Neural crest cell (in vitro differentiated cells): ENCODE results near the gene DHRS1. TPM values are rescaled to one million over a fixed set of nuclear protein-coding genes. Genes with fewer than 3 reads are reported as not detected.

Experiments used
- DNase-seq: peaks from one replicate; pipeline ENCODE4 v3.0.0; 2021; ENCODE audit warnings: low read depth, mixed read lengths, low spot score
- H3K27ac Mint-ChIP-seq: one replicate; pipeline ENCODE4 v1.8.0; 2021; ENCODE audit warnings: mild to moderate bottlenecking, mixed read lengths; ENCODE audit not compliant: unreplicated experiment
- H3K27me3 Mint-ChIP-seq: 2 replicates; pipeline ENCODE4 v1.8.0; 2021; ENCODE audit warnings: low read depth, mild to moderate bottlenecking, mixed read lengths
- H3K36me3 Mint-ChIP-seq: 2 replicates; pipeline ENCODE4 v1.8.0; 2021; ENCODE audit warnings: low read depth, mild to moderate bottlenecking, mixed read lengths
- H3K4me1 Mint-ChIP-seq: 2 replicates; pipeline ENCODE4 v1.8.0; 2021; ENCODE audit warnings: mixed read lengths
- H3K4me3 Mint-ChIP-seq: one replicate; pipeline ENCODE4 v1.8.0; 2021; ENCODE audit warnings: mild to moderate bottlenecking, mixed read lengths
- H3K9me3 Mint-ChIP-seq: 2 replicates; pipeline ENCODE4 v1.8.0; 2021; ENCODE audit warnings: mixed read lengths
- total RNA-seq: library from RNA; stranded (reverse); gene quantifications from 2 replicates; pipeline ENCODE4 v1.2.1, GENCODE V29; 2021
- TF ChIP-seq, protein P1 (sequence below): fragments of 200-600 bp; sonication (generic); conservative IDR thresholded peaks from 2 replicates; pipeline ENCODE4 v1.5.0; 2021; ENCODE audit warnings: antibody characterized with exemption, mild to moderate bottlenecking

DHRS1 gene
- total RNA-seq, 1 donor from 2014 or later: 17.2 TPM

GRCh38 chr14:24325963-24326362, 26.4 kb upstream of the DHRS1 start:
- H3K4me3 Mint-ChIP-seq: no peak overlapping the region
- no peak for DNase-seq
- H3K27me3 Mint-ChIP-seq: peaks cover 13% of the 10 kb centered on the region
- no peaks in the 10 kb centered on the region for H3K36me3 Mint-ChIP-seq
- no peaks in the 10 kb centered on the region for H3K9me3 Mint-ChIP-seq
- TF ChIP-seq, protein P1, sequence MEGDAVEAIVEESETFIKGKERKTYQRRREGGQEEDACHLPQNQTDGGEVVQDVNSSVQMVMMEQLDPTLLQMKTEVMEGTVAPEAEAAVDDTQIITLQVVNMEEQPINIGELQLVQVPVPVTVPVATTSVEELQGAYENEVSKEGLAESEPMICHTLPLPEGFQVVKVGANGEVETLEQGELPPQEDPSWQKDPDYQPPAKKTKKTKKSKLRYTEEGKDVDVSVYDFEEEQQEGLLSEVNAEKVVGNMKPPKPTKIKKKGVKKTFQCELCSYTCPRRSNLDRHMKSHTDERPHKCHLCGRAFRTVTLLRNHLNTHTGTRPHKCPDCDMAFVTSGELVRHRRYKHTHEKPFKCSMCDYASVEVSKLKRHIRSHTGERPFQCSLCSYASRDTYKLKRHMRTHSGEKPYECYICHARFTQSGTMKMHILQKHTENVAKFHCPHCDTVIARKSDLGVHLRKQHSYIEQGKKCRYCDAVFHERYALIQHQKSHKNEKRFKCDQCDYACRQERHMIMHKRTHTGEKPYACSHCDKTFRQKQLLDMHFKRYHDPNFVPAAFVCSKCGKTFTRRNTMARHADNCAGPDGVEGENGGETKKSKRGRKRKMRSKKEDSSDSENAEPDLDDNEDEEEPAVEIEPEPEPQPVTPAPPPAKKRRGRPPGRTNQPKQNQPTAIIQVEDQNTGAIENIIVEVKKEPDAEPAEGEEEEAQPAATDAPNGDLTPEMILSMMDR: no peak
- peaks cover 3% of the 10 kb centered on the region for H3K4me1 Mint-ChIP-seq
- no peak overlapping the region for H3K27ac Mint-ChIP-seq

GRCh38 chr14:24325041-24325530, 25.5 kb upstream of the DHRS1 start:
- Mint-ChIP-seq H3K27ac (no peak overlapping the region), H3K27me3 (peaks cover 10% of the 10 kb centered on the region), H3K4me1 (peaks cover 3% of the 10 kb centered on the region), H3K4me3 (no peak overlapping the region), H3K36me3 (no peaks in the 10 kb centered on the region), H3K9me3 (no peaks in the 10 kb centered on the region)
- DNase-seq: no peak
- TF ChIP-seq, protein P1: no peak

- H3K27ac Mint-ChIP-seq: no peak overlapping the region
- H3K27me3 Mint-ChIP-seq: peaks cover 20% of the 10 kb centered on the region
- peaks cover 3% of the 10 kb centered on the region for H3K4me1 Mint-ChIP-seq
- H3K36me3 Mint-ChIP-seq: no peaks in the 10 kb centered on the region
- no peaks in the 10 kb centered on the region for H3K9me3 Mint-ChIP-seq
- H3K4me3 Mint-ChIP-seq: no peak overlapping the region
- TF ChIP-seq, protein P1: no peak
- no peak for DNase-seq
Measured at GRCh38 chr14:24324024-24324423, 24.4 kb upstream of the DHRS1 start.

- Mint-ChIP-seq H3K4me1 (peaks cover 3% of the 10 kb centered on the region), H3K27ac (no peak overlapping the region), H3K9me3 (no peaks in the 10 kb centered on the region), H3K36me3 (no peaks in the 10 kb centered on the region), H3K27me3 (peaks cover 26% of the 10 kb centered on the region), H3K4me3 (no peak overlapping the region)
- no peak for DNase-seq
- TF ChIP-seq, protein P1: no peak
Measured at GRCh38 chr14:24323341-24323740, 23.8 kb upstream of the DHRS1 start.

- TF ChIP-seq, protein P1: no peak
- H3K4me1 Mint-ChIP-seq: peaks cover 3% of the 10 kb centered on the region
- H3K4me3 Mint-ChIP-seq: no peak overlapping the region
- no peak overlapping the region for H3K27ac Mint-ChIP-seq
- H3K9me3 Mint-ChIP-seq: no peaks in the 10 kb centered on the region
- H3K27me3 Mint-ChIP-seq: peaks cover 33% of the 10 kb centered on the region
- DNase-seq: no peak
- no peaks in the 10 kb centered on the region for H3K36me3 Mint-ChIP-seq
Measured at GRCh38 chr14:24322672-24323071, 23.1 kb upstream of the DHRS1 start.
